Activated CD8-positive, alpha-beta memory T cell treated with anti-CD3 and anti-CD28 coated beads for 36 hours (primary cell): ENCODE results near the gene ZNF782. TPM values are rescaled to one million over a fixed set of nuclear protein-coding genes. Genes with fewer than 3 reads are reported as not detected.
"Not testable (repeated sequence)": the region's sequence is repeated elsewhere in the genome, so short reads cannot be mapped to it uniquely, and the experiment has no call there.

Experiments used
- CTCF ChIA-PET: fragments of 350-600 bp; sonication (Branson Sonifier 250); formaldehyde crosslinking; loops from one replicate; lab custom pipeline; 2021; ENCODE audit warnings: antibody characterized with exemption; lab: Charles Lee
- POLR2A ChIA-PET: fragments of 350-600 bp; sonication (Branson Sonifier 250); formaldehyde crosslinking; loops from one replicate; lab custom pipeline; 2021; ENCODE audit warnings: antibody characterized with exemption; lab: Charles Lee
- total RNA-seq, 2 experiments: library from RNA; stranded (reverse); gene quantifications; one replicate each; pipeline ENCODE4 v1.2.3, GENCODE V29; 2021

ZNF782 gene
- total RNA-seq, 2 experiments from 2014 or later: 2.9 to 3.7 TPM

GRCh38 chr9:96858018-96858573, 3.8 kb upstream of the ZNF782 start:
- CTCF ChIA-PET: interaction anchor here (2.2 to 2.4 kb wide), 2 partner anchors 17 to 740 kb away, joined by 8 read pairs; no protein-coding TSS in a partner anchor
- POLR2A ChIA-PET: interaction anchor here (0.8 kb wide), 1 partner anchor 14 kb away, joined by 3 read pairs; no protein-coding TSS in a partner anchor

GRCh38 chr9:96856363-96857286, 2.3 kb upstream of the ZNF782 start:
- POLR2A ChIA-PET: no interaction called here
- CTCF ChIA-PET: interaction anchor here (0.6 to 2.4 kb wide), 15 partner anchors 10 to 753 kb away, joined by 3 to 8 read pairs (median 5); partner anchors contain the start of gene TDRD7

- CTCF ChIA-PET: no interaction called here
- POLR2A ChIA-PET: interaction anchor here (0.5 to 0.7 kb wide), 2 partner anchors 460 to 556 kb away, joined by 3 to 4 read pairs; no protein-coding TSS in a partner anchor
Observed at GRCh38 chr9:96854651-96855273, 448 bp upstream of the ZNF782 start.

- CTCF ChIA-PET: no interaction called here
- POLR2A ChIA-PET: no interaction called here
Observed at GRCh38 chr9:96852676-96853075, 1.6 kb downstream of the ZNF782 start.

GRCh38 chr9:96844040-96844439, 10.3 kb downstream of the ZNF782 start:
- POLR2A ChIA-PET: no interaction called here
- CTCF ChIA-PET: no interaction called here

- ChIA-PET POLR2A (no interaction called here), CTCF (no interaction called here)
Observed at GRCh38 chr9:96818533-96818932, 35.8 kb downstream of the ZNF782 start.

- ChIA-PET POLR2A (no interaction called here), CTCF (no interaction called here)
Observed at GRCh38 chr9:96817973-96818372, 36.3 kb downstream of the ZNF782 start.

- ChIA-PET POLR2A (no interaction called here), CTCF (no interaction called here)
Observed at GRCh38 chr9:96813607-96814006, 40.7 kb downstream of the ZNF782 start.

- CTCF ChIA-PET: not testable (repeated sequence)
Observed at GRCh38 chr9:96798959-96799358, 55.4 kb downstream of the ZNF782 start.

GRCh38 chr9:96784021-96784420, 70.3 kb downstream of the ZNF782 start:
- POLR2A ChIA-PET: no interaction called here
- CTCF ChIA-PET: no interaction called here

More at GRCh38 chr9:96798959-96799358, 55.4 kb downstream of the ZNF782 start:
- POLR2A ChIA-PET: not testable (repeated sequence)

- ChIA-PET CTCF (no interaction called here), POLR2A (interaction anchor here (0.5 kb wide), 1 partner anchor 108 kb away, joined by 3 read pairs; no protein-coding TSS in a partner anchor)
Observed at GRCh38 chr9:96782235-96782634, 72.1 kb downstream of the ZNF782 start.

- CTCF ChIA-PET: no interaction called here
- POLR2A ChIA-PET: interaction anchor here (0.5 kb wide), 1 partner anchor 107 kb away, joined by 3 read pairs; no protein-coding TSS in a partner anchor
Observed at GRCh38 chr9:96781552-96781951, 72.8 kb downstream of the ZNF782 start.

GRCh38 chr9:96779089-96779488, 75.2 kb downstream of the ZNF782 start:
- ChIA-PET CTCF (interaction anchor here (1.1 kb wide), 1 partner anchor 78 kb away, joined by 3 read pairs; no protein-coding TSS in a partner anchor), POLR2A (no interaction called here)

GRCh38 chr9:96777426-96777864, 76.9 kb downstream of the ZNF782 start:
- CTCF ChIA-PET: interaction anchor here (1.2 kb wide), 1 partner anchor 348 kb away, joined by 3 read pairs; no protein-coding TSS in a partner anchor
- POLR2A ChIA-PET: interaction anchor here (0.5 kb wide), 1 partner anchor 1205 kb away, joined by 4 read pairs; no protein-coding TSS in a partner anchor

- ChIA-PET CTCF (no interaction called here), POLR2A (no interaction called here)
Observed at GRCh38 chr9:96771124-96771523, 83.2 kb downstream of the ZNF782 start.

- CTCF ChIA-PET: no interaction called here
- POLR2A ChIA-PET: no interaction called here
Observed at GRCh38 chr9:96769989-96770388, 84.3 kb downstream of the ZNF782 start.
